SK-N-SH treated with all-trans-retinoic acid at 6 μM for 48 hours (cell line): ENCODE measurements around the gene HK2.

Experiments
- CSRNP3 ChIP-seq: fragments of 250-450 bp; sonication (Bioruptor Pico); IDR thresholded peaks from 2 replicates; pipeline ENCODE4 v1.5.1; 2021; ENCODE audit warnings: mild to moderate bottlenecking, moderate library complexity
- GLIS3 ChIP-seq: fragments of 250-450 bp; sonication (Bioruptor Pico); IDR thresholded peaks from 2 replicates; pipeline ENCODE4 v1.5.0; 2020; ENCODE audit warnings: mild to moderate bottlenecking, moderate library complexity
- ZFP3 ChIP-seq: fragments of 250-450 bp; sonication (Bioruptor Pico); IDR thresholded peaks from 2 replicates; pipeline ENCODE4 v1.5.0; 2020; ENCODE audit warnings: mild to moderate bottlenecking, moderate library complexity
- ZFP30 ChIP-seq: fragments of 450-650 bp; formaldehyde crosslinking; IDR thresholded peaks from 2 replicates; pipeline ENCODE4 v1.5.0; 2022; ENCODE audit warnings: mild to moderate bottlenecking, moderate library complexity
- TF ChIP-seq, protein P1 (sequence below): fragments of 250-450 bp; sonication (Bioruptor Pico); IDR thresholded peaks from 2 replicates; pipeline ENCODE4 v1.8.0; 2020; ENCODE audit warnings: mild to moderate bottlenecking, moderate library complexity, borderline replicate concordance
- TF ChIP-seq, protein P2 (sequence below): fragments of 250-450 bp; sonication (Bioruptor Pico); IDR thresholded peaks from 2 replicates; pipeline ENCODE4 v1.5.1; 2020; ENCODE audit warnings: low read depth, mild to moderate bottlenecking, moderate library complexity

- TF ChIP-seq ZFP30 (CRISPR knock-in tag): no peak
- TF ChIP-seq, protein P1, sequence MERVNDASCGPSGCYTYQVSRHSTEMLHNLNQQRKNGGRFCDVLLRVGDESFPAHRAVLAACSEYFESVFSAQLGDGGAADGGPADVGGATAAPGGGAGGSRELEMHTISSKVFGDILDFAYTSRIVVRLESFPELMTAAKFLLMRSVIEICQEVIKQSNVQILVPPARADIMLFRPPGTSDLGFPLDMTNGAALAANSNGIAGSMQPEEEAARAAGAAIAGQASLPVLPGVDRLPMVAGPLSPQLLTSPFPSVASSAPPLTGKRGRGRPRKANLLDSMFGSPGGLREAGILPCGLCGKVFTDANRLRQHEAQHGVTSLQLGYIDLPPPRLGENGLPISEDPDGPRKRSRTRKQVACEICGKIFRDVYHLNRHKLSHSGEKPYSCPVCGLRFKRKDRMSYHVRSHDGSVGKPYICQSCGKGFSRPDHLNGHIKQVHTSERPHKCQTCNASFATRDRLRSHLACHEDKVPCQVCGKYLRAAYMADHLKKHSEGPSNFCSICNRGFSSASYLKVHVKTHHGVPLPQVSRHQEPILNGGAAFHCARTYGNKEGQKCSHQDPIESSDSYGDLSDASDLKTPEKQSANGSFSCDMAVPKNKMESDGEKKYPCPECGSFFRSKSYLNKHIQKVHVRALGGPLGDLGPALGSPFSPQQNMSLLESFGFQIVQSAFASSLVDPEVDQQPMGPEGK (CRISPR knock-in tag): no peak
- TF ChIP-seq GLIS3: no peak
- TF ChIP-seq, protein P2, sequence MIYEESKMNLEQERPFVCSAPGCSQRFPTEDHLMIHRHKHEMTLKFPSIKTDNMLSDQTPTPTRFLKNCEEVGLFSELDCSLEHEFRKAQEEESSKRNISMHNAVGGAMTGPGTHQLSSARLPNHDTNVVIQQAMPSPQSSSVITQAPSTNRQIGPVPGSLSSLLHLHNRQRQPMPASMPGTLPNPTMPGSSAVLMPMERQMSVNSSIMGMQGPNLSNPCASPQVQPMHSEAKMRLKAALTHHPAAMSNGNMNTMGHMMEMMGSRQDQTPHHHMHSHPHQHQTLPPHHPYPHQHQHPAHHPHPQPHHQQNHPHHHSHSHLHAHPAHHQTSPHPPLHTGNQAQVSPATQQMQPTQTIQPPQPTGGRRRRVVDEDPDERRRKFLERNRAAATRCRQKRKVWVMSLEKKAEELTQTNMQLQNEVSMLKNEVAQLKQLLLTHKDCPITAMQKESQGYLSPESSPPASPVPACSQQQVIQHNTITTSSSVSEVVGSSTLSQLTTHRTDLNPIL (CRISPR knock-in tag): no peak
- no peak for TF ChIP-seq CSRNP3 (CRISPR knock-in tag)
- no peak for TF ChIP-seq ZFP3 (CRISPR knock-in tag)
These were observed 27.6 kb downstream of the HK2 start for GRCh38 chr2:74861531-74861930.
